Loucy (cell line): ENCODE measurements around the gene KCNQ2.

ENCODE experiments used
- H2AFZ ChIP-seq: fragments of 200-600 bp; sonication (generic); 2 replicates; pipeline ENCODE4 v1.6.0; 2016; ENCODE audit warnings: antibody characterized with exemption, mild to moderate bottlenecking, low read length, moderate library complexity
- H3F3A ChIP-seq: fragments of 200-600 bp; 2 replicates; pipeline ENCODE4 v1.6.0; 2016; ENCODE audit warnings: antibody characterized with exemption, low read depth, mild to moderate bottlenecking
- H3K27me3 ChIP-seq: fragments of 200-600 bp; sonication (generic); 2 replicates; pipeline ENCODE4 v1.6.1; 2014; ENCODE audit warnings: low read length, mild to moderate bottlenecking; ENCODE audit not compliant: insufficient read depth, poor library complexity, severe bottlenecking
- H3K36me3 ChIP-seq: fragments of 200-600 bp; sonication (generic); 2 replicates; pipeline ENCODE4 v1.6.1; 2016; ENCODE audit warnings: low read length; ENCODE audit not compliant: insufficient read depth
- H3K4me1 ChIP-seq: fragments of 200-600 bp; sonication (generic); 2 replicates; pipeline ENCODE4 v1.5.1; 2014; ENCODE audit warnings: low read length, mild to moderate bottlenecking; ENCODE audit not compliant: insufficient read depth, poor library complexity, severe bottlenecking
- H3K4me2 ChIP-seq: fragments of 200-600 bp; sonication (generic); 2 replicates; pipeline ENCODE4 v1.6.0; 2014; ENCODE audit warnings: antibody characterized with exemption, low read length, low read depth, mild to moderate bottlenecking; ENCODE audit not compliant: poor library complexity, severe bottlenecking
- H3K4me3 ChIP-seq: fragments of 200-600 bp; sonication (generic); 2 replicates; pipeline ENCODE4 v1.5.1; 2014; ENCODE audit warnings: low read length, mild to moderate bottlenecking, mixed read lengths; ENCODE audit not compliant: poor library complexity, severe bottlenecking
- H3K79me2 ChIP-seq: fragments of 200-600 bp; sonication (generic); 2 replicates; pipeline ENCODE4 v1.6.1; 2014; ENCODE audit warnings: low read length; ENCODE audit not compliant: insufficient read depth
- H3K9ac ChIP-seq: fragments of 200-600 bp; sonication (generic); 2 replicates; pipeline ENCODE4 v1.6.0; 2014; ENCODE audit warnings: mild to moderate bottlenecking, low read depth, low read length, moderate library complexity; ENCODE audit not compliant: poor library complexity, severe bottlenecking
- H3K9me2 ChIP-seq: fragments of 200-600 bp; sonication (generic); replicated peaks from 2 replicates; pipeline ENCODE4 v1.6.1; 2016; ENCODE audit warnings: low read depth, low read length, mixed read lengths
- H3K9me3 ChIP-seq: fragments of 200-600 bp; sonication (generic); 2 replicates; pipeline ENCODE4 v1.6.1; 2014; ENCODE audit warnings: mild to moderate bottlenecking, antibody characterized with exemption, low read length, low read depth; ENCODE audit not compliant: insufficient read depth
- H4K20me1 ChIP-seq: fragments of 200-600 bp; sonication (generic); 2 replicates; pipeline ENCODE4 v1.6.0; 2014; ENCODE audit warnings: antibody characterized with exemption, low read length, mild to moderate bottlenecking; ENCODE audit not compliant: insufficient read depth, poor library complexity, severe bottlenecking
- EZH2phosphoT487 ChIP-seq: fragments of 200-600 bp; IDR thresholded peaks from 2 replicates; pipeline ENCODE4 v1.6.1; 2018; ENCODE audit warnings: antibody characterized with exemption, mild to moderate bottlenecking, moderate library complexity, borderline replicate concordance
- TF ChIP-seq, protein P1 (sequence below): fragments of 200-600 bp; sonication (generic); conservative IDR thresholded peaks from 2 replicates; pipeline ENCODE4 v1.5.1; 2014; ENCODE audit warnings: mild to moderate bottlenecking, antibody characterized with exemption, low read length

KCNQ2 gene

DNA sequence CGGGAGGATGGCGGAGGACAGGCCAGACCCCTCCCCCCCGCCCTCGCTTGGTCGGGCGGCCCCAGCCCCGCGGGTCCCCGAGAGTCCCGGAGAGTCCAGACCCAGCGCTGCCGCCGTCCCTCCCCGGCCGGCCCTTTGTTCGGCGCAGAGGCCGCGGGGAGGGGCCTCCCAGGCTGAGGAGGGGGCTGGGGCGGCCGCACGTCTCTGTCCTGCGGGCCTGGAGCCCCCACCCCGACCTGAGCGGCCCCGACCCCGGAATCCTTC, 806 bp downstream of the KCNQ2 start:
- no peaks in the 10 kb centered on the region for H3K79me2 ChIP-seq
- TF ChIP-seq, protein P1, sequence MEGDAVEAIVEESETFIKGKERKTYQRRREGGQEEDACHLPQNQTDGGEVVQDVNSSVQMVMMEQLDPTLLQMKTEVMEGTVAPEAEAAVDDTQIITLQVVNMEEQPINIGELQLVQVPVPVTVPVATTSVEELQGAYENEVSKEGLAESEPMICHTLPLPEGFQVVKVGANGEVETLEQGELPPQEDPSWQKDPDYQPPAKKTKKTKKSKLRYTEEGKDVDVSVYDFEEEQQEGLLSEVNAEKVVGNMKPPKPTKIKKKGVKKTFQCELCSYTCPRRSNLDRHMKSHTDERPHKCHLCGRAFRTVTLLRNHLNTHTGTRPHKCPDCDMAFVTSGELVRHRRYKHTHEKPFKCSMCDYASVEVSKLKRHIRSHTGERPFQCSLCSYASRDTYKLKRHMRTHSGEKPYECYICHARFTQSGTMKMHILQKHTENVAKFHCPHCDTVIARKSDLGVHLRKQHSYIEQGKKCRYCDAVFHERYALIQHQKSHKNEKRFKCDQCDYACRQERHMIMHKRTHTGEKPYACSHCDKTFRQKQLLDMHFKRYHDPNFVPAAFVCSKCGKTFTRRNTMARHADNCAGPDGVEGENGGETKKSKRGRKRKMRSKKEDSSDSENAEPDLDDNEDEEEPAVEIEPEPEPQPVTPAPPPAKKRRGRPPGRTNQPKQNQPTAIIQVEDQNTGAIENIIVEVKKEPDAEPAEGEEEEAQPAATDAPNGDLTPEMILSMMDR, result no peak
- TF ChIP-seq EZH2phosphoT487, result no peak
- H3K4me1 ChIP-seq, result no peaks in the 10 kb centered on the region
- H3K9me2 ChIP-seq, result no peaks in the 10 kb centered on the region
- no peak overlapping the region for H2AFZ ChIP-seq
- no peaks in the 10 kb centered on the region for H4K20me1 ChIP-seq
- no peaks in the 10 kb centered on the region for H3K36me3 ChIP-seq
- H3K9me3 ChIP-seq, result no peaks in the 10 kb centered on the region
- H3K9ac ChIP-seq, result no peak overlapping the region
- H3F3A ChIP-seq, result no peaks in the 10 kb centered on the region
- no peak overlapping the region for H3K4me3 ChIP-seq
- no peak overlapping the region for H3K4me2 ChIP-seq
- no peaks in the 10 kb centered on the region for H3K27me3 ChIP-seq

DNA sequence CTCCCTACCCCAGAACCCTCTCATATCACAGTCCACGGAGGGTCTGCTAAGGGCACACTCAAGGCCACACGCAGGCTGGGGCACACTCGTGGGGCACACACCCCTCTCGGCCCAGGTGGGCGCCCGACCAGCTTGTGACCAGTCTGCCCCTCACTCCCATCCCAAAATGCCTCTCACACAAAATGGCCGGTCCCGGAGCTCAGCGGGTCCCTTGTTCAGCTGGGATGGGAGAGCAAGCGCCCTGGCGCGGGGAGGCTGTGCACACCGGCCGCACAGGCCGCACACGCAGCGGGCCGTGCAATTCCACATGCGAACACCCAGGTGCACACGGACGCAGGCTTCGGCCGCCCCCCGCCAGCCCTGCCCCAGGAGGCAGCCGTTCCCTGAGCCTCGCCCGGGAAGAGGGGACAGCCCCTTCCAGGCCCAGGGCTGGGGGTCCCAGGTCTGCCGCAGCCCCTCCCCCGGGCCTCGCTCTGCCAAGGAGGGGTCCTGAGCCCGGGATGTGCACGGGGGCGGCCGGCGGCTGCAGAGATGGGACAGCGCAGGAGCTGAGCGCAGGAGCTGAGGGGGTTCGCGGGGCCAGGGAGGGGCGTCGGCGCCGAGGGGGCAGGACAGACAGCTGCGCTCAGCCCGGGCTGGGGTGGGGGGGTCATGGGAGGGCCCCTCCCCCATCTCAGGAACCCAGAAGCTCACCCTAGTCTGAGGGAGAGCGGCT, 1.3 kb downstream of the KCNQ2 start:
- no peak overlapping the region for H2AFZ ChIP-seq
- no peaks in the 10 kb centered on the region for H3F3A ChIP-seq
- no peak overlapping the region for H3K4me3 ChIP-seq
- no peak overlapping the region for H3K9ac ChIP-seq
- H3K9me2 ChIP-seq, result no peaks in the 10 kb centered on the region
- no peaks in the 10 kb centered on the region for H3K9me3 ChIP-seq
- no peaks in the 10 kb centered on the region for H3K4me1 ChIP-seq
- no peak for TF ChIP-seq EZH2phosphoT487
- TF ChIP-seq, protein P1, result no peak
- H3K36me3 ChIP-seq, result no peaks in the 10 kb centered on the region
- no peaks in the 10 kb centered on the region for H3K79me2 ChIP-seq
- no peaks in the 10 kb centered on the region for H3K27me3 ChIP-seq
- no peaks in the 10 kb centered on the region for H4K20me1 ChIP-seq
- no peak overlapping the region for H3K4me2 ChIP-seq

DNA sequence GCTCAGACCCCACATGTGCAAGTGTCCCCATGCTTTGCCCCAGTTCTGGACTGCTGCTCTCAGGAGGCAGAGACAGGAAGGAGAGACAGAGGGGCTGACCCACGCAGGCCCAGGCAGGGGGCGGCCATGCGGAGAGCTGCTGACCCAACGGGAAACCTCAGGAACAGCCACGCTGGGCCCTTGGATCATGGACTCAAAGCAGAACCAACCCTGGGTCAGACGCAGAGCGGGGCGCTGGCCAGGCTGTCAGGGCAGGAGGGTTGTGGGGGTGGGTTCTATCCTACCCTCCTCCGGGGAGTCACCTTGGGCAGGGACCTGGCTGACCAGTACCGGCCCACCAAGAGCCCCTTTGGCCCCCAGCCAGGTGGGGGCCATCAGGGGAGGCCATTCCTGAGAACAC, 2.0 kb downstream of the KCNQ2 start:
- Histone ChIP-seq H3K4me1 (no peaks in the 10 kb centered on the region), H3K27me3 (no peaks in the 10 kb centered on the region), H2AFZ (no peak overlapping the region), H3K79me2 (no peaks in the 10 kb centered on the region), H3K36me3 (no peaks in the 10 kb centered on the region), H3K4me2 (no peak overlapping the region), H3K9me2 (no peaks in the 10 kb centered on the region), H3F3A (no peaks in the 10 kb centered on the region), H3K9ac (no peak overlapping the region), H3K9me3 (no peaks in the 10 kb centered on the region), H4K20me1 (no peaks in the 10 kb centered on the region), H3K4me3 (no peak overlapping the region)
- TF ChIP-seq, protein P1, result no peak
- no peak for TF ChIP-seq EZH2phosphoT487
